Lower lobe of right lung (tissue), 2 donors: Measurements from ENCODE around the gene HELB. TPM values are rescaled to one million over a fixed set of nuclear protein-coding genes. Genes with fewer than 3 reads are reported as not detected.

ENCODE experiments used
- ATAC-seq, 2 donors: fragments of 200-7000 bp; cut with Tn5 transposase; one replicate each; pipeline ENCODE4 v1.9.1; 2020 to 2022; ENCODE audit warnings: mild to moderate bottlenecking in 2 of 2, moderate library complexity in 2 of 2
- DNase-seq: peaks from one replicate; pipeline ENCODE4 v3.0.0-alpha.2; 2020
- H3K27ac ChIP-seq: fragments of 200-600 bp; one replicate; pipeline ENCODE4 v1.8.0; 2022
- H3K27me3 ChIP-seq: fragments of 200-600 bp; one replicate; pipeline ENCODE4 v1.8.0; 2022; ENCODE audit warnings: low read depth
- H3K36me3 ChIP-seq: fragments of 200-600 bp; one replicate; pipeline ENCODE4 v1.8.0; 2022; ENCODE audit warnings: mild to moderate bottlenecking
- H3K4me1 ChIP-seq: fragments of 200-600 bp; one replicate; pipeline ENCODE4 v1.8.0; 2022
- H3K4me3 ChIP-seq: fragments of 200-600 bp; one replicate; pipeline ENCODE4 v1.8.0; 2022; ENCODE audit warnings: mild to moderate bottlenecking
- H3K9me3 ChIP-seq: fragments of 200-600 bp; one replicate; pipeline ENCODE4 v1.8.0; 2022
- CTCF ChIP-seq: fragments of 200-600 bp; IDR thresholded peaks from one replicate; pipeline ENCODE4 v1.8.0; 2022; ENCODE audit warnings: antibody characterized with exemption, mild to moderate bottlenecking
- intact Hi-C: fragments of 100-400 bp; cut with DNase I; formaldehyde crosslinking; loops from one replicate; pipeline ENCODE4 v1.11.0; 2022
- total RNA-seq: library from RNA; stranded (reverse); fragmentation: NEBNext Ultra II Directional; extraction: Animal tissue kit (Norgen Biotek cat#: 25700); gene quantifications from one replicate; pipeline ENCODE4 v1.2.1, GENCODE V29; 2021
- donor health status: DM: no; HTN: yes; CAD: no; lungs with severe emphysema.

HELB gene
- total RNA-seq, 1 donor from 2014 or later, result 6.4 TPM

- Histone ChIP-seq H3K36me3 (no peaks in the 10 kb centered on the region), H3K27me3 (no peaks in the 10 kb centered on the region), H3K27ac (no peak overlapping the region), H3K4me3 (no peak overlapping the region), H3K9me3 (no peaks in the 10 kb centered on the region), H3K4me1 (peaks cover 3% of the 10 kb centered on the region)
- no peak for TF ChIP-seq CTCF
- ATAC-seq, result peak; percentile 64 to 69
- no peak for DNase-seq
- intact Hi-C loops, result no loop called here
These were observed 33.7 kb upstream of the HELB start for GRCh38 chr12:66268562-66268961.

DNA sequence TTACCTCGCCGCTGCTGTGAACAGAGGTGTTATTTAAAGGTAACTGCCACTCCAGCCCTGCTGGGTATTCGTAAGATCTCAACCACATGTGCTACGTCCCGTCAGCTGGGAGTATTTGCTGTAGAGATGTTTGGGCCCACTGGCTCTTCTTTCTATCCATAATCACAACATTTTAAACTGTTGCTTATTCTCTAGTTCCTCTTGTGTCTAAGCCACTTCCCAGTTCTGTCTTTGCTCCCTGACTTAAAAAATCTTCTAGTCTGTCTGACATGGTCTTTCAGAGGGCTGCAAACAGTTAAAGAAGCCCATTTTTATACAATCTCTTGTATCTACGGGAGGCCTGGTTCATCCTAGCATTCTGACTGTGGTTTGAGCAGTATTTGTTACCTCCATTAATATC, 33.2 kb upstream of the HELB start:
- peak; percentile 27 to 53 for ATAC-seq
- Histone ChIP-seq H3K4me1 (peaks cover 3% of the 10 kb centered on the region), H3K36me3 (no peaks in the 10 kb centered on the region), H3K9me3 (no peaks in the 10 kb centered on the region), H3K4me3 (no peak overlapping the region), H3K27ac (no peak overlapping the region), H3K27me3 (no peaks in the 10 kb centered on the region)
- DNase-seq, result no peak
- no peak for TF ChIP-seq CTCF
- intact Hi-C loops, result no loop called here

- Histone ChIP-seq H3K36me3 (no peaks in the 10 kb centered on the region), H3K4me1 (peaks cover 3% of the 10 kb centered on the region), H3K27ac (no peak overlapping the region), H3K9me3 (no peaks in the 10 kb centered on the region), H3K27me3 (no peaks in the 10 kb centered on the region), H3K4me3 (no peak overlapping the region)
- intact Hi-C loops, result no loop called here
- ATAC-seq, result peak; percentile 52 to 78
- TF ChIP-seq CTCF, result peak; percentile 64
- no peak for DNase-seq
These were observed 32.4 kb upstream of the HELB start for GRCh38 chr12:66269757-66270383.

DNA sequence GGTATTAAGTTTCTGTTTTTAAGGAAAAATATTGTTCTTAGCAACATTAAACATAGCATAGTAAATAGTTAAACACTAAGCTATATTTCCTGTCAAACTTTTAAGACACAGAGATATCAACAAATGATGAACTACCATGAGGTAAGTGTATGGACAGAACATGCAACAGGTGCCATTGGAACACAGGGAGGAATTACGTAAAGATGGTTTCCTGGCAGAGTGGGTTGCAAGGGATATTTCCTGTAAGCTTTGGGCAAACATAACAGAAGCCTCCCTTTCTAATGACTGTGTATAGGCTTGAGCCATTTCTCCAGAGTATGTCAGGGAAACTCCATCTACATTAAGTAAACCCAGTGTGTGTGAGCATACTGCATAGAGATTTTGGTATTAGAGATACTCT, 31.7 kb upstream of the HELB start:
- Histone ChIP-seq H3K4me3 (no peak overlapping the region), H3K27ac (no peak overlapping the region), H3K27me3 (no peaks in the 10 kb centered on the region), H3K36me3 (no peaks in the 10 kb centered on the region), H3K9me3 (no peaks in the 10 kb centered on the region), H3K4me1 (peaks cover 3% of the 10 kb centered on the region)
- ATAC-seq, result no peak
- no peak for DNase-seq
- intact Hi-C loops, result no loop called here
- no peak for TF ChIP-seq CTCF

DNA sequence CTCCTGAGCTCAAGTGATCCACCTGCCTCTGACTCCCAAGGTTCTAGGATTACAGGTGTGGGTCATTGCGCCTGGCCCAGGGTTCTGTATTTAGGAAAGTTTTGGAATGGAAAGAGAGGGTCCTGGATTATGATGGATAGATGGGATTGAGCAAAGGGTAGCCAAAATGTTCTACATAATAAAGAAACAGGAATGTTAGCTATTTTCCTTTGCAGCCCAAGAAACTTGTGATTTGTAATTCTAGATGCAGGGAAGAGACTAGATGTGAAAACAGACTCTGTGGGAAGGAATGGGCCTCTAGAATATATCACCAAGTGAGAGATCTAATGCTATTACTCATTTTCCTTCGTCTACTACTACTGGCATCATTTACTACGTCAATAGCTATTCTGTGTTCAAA, 29.6 kb upstream of the HELB start:
- no peaks in the 10 kb centered on the region for H3K27me3 ChIP-seq
- no peak for DNase-seq
- intact Hi-C loops, result no loop called here
- no peaks in the 10 kb centered on the region for H3K36me3 ChIP-seq
- no peak overlapping the region for H3K4me3 ChIP-seq
- TF ChIP-seq CTCF, result no peak
- peaks cover 3% of the 10 kb centered on the region for H3K4me1 ChIP-seq
- H3K9me3 ChIP-seq, result no peaks in the 10 kb centered on the region
- no peak for ATAC-seq
- no peak overlapping the region for H3K27ac ChIP-seq
